SIG-M5 treated with dmso at 0.1 percent for 504 hours (cell line): ENCODE data around the gene ROCK2.
A peak's percentile ranks its signal among the peaks of the same experiment; 100 is the strongest.

Experiments
- DNase-seq: peaks from one replicate; lab custom pipeline; 2025; ENCODE audit not compliant: unreplicated experiment; lab: John Stamatoyannopoulos, UW

ROCK2 gene

DNA sequence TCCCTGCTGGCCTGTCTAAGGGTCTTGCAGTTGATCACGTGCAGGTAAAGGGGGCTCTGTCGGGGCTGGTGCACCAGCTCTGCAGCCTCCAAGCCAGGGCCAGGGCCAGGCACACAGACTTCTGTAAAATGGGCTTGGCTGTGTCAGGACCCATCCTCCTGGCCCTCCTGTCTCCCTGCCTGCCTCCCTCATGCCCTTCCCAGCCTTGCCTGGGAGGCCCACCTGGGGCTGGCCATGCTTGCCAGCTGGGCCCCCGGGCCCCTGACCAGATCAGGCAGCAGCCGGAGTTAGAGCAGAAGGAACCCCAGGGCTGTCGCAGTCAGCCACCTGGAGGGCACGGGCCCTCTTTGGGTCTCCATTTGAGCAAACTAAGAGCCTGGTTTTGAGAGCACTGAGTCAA, 187.1 kb downstream of the ROCK2 start:
- DNase-seq = no peak

DNA sequence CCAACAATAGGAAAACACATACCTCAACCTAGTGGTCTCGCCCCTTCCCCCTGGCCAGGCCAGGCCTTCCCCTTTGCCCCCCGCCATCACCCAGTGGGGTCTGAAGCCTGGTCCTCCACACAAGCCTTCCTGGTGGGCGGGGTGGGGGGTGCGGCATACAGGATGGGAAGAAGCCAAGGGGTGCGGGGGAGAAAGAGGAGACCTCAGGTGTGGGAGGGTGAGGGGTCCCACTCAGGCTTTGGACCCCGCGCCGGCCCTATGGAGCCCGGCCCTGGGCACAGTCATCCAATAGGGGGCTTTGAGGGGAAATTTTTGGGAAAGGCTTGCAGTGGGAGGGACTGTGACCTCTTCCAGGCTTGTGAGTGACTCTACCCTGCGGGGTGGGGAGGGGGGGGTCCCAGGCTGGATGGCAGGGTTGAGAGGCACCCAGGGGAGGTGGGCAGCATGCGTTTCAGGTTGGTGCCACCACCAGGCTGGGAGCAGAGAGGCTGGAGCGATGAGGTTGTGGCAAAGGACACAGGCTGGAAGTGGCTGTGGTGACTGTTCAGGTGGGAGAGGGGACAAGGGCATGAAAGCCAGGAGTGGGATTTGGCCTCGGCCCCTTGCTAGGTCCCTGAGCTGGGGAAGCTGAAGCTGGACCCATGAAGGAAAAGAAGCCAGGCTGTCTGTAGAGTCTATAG, 187.9 kb downstream of the ROCK2 start:
- DNase-seq = no peak

DNA sequence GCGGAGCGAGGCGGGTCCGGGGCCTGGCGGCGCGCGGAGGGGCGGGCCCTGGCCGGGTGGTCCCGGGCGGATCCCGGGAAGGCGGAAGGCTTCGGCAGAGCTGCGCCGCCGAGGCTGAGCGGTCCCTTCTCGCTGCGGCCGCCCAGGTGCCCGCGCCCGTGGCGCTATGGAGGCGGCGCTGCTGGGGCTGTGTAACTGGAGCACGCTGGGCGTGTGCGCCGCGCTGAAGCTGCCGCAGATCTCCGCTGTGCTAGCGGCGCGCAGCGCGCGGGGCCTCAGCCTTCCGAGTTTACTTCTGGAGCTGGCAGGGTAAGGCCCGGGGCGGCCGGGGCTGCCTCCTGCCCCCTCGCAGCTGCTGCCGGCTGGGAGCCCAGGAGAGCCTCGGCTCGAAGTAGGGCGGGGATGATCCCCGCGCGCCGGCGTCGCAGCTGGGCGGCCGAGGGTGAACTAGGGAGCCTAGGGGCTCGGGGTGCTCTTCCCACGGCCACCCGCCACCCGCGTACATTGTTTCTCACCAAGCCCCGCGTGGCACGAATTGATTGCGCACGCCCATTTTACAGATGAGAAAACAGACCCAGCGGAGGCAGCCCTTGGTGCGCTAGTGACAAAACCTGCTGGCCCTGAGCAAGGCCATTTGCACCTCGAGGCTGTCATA, 188.9 kb downstream of the ROCK2 start, which contains the start of gene SLC66A3:
Gene SLC66A3, plus strand, starts transcription at position 87 of the 655 bp plus-strand sequence. Its CDS starts 80 bp downstream, at position 167.
- DNase-seq = peak; percentile 88

DNA sequence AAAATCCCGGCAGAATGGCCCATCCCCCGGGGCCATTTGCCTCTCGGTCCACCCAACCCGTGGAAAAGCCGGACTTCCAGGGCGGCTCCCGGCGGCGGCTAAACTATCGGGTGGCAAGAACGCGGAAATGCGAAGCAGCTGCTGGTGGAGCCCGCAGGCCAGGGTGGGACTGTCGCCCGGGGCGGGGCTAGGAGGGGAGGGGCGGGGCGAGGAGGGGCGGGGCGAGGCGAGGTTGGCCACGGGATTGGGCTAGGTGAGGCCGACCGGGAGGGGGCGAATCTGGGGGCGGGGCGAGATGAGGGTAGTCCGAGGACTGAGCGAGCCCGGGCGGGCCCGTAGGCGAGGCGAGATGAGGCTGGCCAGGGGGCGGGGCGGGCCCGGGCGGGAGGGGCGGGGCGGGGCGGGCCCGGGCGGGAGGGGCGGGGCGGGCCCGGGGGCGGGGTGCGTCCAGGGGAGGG, 189.5 kb downstream of the ROCK2 start:
- DNase-seq = peak; percentile 92

DNA sequence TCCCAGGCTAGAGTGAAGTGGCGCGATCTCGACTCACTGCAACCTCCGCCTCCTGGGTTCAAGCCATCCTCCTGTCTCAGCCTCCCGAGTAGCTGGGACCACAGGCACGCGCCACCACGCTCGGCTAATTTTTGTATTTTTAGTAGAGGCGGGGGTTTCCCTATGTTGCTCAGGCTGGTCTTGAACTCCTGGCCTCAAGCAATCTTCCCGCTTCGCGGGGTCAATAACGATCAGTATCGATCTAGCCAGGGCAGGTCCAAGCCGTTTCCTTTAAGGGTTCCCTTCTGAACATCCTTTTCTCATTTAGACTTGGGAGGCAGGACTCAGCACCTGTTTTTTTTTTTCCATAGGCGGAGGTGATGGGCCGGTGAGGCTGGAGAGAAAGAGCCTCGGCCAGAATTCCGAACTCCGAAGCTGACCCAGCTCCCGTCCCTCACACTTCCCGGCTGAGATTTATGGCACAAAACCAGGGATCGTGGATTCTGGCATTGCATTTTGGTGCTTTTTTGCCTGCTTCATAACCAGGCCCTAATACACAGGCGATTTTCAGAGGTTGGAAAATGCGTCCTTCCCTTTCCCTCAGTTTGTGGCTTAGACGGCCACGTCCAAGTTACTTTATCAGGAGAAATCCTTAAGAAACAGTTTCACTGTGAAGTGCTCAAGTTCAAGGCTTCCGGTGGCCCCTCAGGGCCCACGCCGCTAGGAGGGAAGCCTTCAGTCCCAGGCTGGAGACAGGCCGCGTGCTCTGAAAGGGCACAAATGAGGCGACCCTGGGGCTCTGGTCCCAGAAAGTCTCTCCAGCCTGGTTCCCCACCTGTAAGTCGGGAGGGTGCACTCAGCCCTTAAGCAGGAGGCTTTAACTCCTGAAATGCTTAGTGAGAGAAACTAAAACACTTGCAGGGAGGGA, 190.2 kb downstream of the ROCK2 start:
- DNase-seq = no peak

DNA sequence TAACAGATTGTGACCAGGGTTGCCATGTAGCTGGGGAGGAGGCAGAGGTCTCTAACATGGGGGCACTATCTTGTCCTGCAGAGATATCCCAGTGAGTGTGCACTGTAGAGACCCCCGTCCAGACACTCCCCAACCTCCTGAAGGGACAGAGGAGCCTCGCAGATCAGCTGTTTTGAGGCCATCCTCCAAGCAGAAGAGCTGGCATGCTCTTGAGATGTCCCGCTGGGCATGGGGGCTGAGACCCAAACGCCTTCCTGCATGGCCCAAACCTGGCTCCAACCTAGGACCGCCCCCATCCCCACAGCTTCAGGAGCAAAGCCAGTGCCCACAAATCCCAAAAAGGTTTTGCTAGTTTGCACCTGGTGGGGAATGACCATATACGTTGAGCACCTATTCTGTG, 191.8 kb downstream of the ROCK2 start:
- DNase-seq = no peak

DNA sequence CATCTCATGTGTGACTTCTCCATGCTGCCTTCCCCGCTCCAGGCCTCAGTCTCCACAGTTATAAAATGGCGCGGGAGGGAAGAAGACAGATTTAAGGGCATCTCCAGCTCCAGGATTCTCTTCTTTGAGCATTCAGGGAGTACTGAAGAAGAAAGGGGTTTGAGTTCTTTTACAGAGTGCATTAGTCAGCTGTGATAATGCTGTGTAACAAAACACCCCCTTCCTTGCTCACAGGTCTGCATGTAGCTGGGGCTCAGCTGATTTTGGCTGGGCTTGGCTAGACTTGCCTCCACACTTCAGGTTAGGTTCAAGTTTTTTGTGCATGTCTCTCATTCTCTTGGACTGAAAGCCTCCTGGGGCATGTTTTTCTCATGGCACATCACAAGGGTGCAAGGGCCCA, 197.2 kb downstream of the ROCK2 start:
- DNase-seq = no peak

DNA sequence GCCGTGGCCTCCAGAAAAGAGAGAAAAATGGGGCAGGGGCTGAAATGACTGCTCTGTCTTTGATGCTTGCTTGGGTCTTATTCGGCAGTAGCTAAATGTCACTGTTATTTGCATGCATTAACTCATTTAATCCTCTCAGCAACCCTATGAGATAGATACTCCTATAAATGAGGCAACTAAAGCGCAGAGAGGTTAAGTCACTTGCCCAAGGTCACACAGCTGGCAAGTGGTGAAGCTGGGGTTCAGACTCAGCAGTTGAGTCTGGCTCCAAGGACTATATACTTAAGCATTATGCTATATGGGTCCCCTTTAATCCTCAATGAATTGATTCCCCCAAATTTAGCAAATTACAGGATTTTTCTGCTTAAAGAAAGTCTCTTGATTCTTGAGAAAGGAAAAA, 198.4 kb downstream of the ROCK2 start:
- DNase-seq = no peak

DNA sequence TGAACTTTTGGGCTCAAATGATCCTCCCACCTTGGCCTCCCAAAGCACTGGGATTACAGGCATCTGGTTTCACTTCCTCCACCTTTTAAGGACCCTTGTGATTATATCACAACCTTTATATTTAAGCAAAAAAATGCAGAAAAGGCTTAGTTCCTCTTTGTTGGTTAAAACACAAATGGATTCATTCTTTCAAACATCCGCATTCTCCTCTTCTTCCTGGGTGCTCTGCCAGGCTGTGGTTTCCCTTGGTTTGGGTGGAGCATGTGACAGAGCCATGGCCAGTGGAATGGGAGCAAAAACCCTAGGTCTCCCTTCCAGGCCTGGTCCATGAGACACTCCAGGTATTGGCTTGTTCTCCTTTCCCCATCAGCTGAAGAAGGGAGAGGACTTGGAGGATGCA, 199.1 kb downstream of the ROCK2 start:
- peak; percentile 93 for DNase-seq

DNA sequence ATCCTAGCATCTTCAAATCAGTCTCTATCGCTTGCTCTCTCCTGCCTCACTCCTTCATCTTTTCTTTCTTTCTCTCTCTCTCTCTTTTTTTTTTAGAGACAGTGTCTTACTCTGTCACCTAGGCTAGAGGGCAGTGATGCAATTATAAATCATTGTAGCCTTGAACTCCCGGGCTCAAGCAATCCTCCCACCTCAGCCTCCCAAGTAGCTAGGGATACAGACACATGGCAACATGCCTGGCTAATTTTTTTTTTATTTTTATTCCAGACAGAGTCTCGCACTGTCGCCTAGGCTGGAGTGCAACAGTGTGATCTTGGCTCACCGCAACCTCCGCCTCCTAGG, 199.7 kb downstream of the ROCK2 start:
- DNase-seq = no peak

DNA sequence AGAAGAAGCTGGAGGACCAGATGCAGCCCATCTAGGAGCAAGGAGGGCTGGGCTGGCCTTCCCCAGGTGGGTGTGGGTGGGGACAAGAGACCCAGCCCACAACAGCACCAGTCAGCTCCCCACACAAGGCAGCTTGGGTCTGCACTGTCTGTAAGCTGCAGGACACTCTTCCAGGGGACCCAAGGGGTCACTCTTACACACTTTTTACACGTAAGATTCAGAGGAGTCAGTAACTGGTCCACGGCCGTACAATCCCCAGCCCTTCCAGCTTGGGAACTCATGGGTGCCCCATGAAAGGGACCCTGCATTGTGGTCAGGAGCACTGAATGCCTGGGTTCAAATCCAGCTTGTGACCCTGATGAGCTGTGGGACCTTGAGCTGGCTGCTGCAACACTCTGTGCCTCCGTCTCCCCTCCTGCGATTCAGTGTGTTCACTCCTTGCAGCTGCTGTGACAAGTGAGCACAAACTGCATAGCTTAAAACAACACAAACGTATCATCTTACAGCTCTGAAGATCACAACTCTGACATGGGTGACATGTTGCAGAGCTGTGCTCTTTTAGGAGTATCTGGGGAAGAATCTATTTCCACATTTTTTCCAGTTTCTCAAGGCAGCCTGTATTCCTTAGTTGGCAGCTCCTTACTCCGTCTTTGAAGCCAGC, 200.2 kb downstream of the ROCK2 start:
- no peak for DNase-seq

DNA sequence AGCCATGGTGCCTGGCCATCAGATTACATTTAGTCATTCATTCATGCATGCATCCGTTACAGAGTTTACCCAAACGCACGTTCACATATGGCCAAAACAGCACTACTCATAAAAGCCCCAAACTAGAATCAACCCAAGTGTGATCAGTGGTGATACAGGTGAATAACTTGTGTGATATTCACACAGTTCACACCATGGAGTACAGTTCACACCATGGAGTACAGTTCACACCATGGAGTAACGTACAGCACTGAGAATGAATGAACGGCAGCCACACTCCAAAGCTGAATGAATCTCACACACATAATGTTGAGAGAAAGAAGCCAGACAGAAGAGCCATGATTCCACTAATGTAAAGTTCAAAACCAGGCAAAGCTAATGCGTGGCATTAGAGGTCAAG, 201.4 kb downstream of the ROCK2 start:
- DNase-seq = no peak

DNA sequence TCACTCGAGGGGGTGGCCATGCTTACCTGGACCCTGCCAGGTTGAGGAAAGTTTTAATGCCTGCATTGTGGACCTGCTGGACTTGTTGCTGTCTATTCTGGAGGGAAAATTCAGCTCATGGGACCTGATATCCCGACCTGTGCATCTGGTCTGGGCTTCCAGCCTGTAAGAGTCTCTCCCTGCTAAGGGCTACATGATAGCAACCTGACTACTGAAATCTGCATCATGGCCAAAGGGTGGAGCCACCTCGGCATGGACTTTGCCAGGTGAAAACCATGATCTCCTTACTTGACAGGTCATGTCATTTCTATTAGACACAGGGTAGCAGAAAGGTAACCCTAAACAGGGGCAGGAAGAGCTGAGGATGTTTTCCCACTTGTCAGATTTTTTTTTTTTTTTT, 202.1 kb downstream of the ROCK2 start:
- no peak for DNase-seq

DNA sequence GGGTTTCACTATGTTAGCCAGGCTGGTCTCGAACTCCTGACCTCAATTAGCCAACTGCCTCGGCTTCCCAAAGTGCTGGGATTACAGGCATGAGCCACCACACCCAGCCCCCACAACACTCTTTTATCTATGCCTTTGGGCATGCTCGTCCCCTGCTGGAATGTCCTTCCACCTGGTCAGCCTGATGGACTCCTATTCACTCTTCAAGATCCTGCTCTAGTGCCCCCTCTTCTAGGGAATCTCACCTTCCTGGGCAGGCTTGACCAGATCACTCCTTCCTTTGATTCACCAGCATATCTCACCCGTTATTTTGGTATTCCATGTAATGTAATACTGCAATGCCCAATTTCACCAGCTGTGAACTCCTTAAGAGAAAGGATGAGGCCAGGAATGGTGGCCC, 203.1 kb downstream of the ROCK2 start:
- no peak for DNase-seq

DNA sequence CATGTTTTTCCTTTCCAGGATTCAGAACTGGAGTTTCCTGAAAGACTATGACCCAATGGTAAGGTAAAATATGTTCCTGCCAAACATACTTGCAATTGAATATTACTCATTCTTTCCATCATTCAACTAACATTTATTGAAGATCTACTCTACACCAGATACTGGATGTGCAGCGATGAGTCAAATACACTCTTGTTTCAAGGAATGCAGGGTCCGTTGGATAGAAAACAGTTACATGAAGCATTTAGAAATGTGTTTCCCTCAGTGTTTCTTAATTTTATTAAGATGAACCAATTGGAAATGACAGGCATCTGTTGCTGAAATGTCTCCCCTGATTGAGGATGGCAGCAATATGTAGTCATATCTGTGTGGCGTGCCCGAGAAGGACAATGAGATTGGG, 203.9 kb downstream of the ROCK2 start:
- no peak for DNase-seq

DNA sequence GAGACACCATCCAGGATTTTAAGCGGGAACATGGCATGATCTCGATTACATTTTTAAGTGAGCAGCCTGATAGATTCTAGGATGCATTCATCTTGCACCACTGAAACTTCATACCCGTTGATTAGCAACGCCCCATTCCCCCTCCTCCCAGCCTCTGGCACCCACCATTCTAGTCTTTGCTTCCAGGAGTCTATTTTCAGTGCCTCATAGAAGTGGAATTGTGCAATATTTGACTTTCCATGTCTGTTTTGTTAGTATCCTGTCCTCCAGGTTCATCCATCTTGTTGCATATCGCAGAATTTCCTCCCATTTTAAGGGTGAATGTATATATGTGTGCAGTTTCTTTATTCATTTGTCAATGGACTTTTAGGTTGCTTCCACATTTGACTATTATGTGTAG, 210.1 kb downstream of the ROCK2 start:
- DNase-seq = no peak

DNA sequence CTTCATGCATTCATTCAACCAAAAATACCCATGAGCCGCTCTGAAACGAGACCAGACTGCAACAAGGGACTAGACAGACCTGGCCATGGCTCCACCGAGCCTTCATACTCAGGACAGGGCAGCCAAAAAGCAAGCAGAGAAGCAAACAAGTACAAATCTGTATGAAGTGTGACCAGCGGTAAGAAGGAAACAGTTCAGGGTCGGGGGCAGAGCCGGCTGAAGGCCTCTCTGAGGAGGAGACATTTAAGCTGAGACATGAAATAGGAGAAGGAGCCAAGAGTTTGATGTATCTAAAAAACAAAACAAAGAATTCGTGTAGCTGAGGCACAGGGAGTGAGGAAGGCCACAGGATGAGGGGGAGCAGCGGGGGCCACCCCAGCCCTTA, 210.5 kb downstream of the ROCK2 start:
- no peak for DNase-seq

DNA sequence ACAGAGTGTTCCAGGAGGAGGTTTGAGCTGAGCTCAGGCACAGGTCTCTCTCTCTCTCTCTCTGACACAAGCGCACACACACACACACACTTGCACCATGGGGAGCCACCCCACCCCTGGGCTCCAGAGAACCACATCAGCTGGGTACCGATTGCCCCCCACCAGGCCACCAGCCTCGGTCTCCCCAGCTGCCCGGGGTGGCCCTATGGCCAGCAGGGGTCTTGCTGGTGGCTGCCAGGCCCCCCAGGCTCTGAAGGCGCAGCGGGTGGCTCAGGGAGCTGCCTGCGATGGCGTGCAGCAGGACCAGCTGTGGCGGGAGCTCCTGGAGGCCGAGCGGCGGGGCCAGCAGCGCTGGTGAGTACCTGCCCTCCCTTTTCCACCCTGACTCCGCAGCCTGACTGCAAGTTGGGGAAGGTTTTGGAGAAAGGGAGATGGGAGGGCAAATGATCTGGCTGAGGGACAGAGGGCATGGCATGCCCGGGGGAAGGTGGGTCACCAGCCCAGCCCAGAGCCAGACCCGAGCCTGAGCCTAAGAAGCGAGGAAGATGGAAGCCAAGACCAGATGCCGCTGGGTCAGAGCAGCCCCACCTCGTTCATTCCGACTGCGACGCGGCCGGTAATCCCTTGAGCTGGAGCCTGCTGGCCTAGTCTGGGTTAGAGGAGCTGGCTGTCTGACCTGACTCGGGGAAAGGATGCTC, 211.0 kb downstream of the ROCK2 start:
- DNase-seq = no peak

DNA sequence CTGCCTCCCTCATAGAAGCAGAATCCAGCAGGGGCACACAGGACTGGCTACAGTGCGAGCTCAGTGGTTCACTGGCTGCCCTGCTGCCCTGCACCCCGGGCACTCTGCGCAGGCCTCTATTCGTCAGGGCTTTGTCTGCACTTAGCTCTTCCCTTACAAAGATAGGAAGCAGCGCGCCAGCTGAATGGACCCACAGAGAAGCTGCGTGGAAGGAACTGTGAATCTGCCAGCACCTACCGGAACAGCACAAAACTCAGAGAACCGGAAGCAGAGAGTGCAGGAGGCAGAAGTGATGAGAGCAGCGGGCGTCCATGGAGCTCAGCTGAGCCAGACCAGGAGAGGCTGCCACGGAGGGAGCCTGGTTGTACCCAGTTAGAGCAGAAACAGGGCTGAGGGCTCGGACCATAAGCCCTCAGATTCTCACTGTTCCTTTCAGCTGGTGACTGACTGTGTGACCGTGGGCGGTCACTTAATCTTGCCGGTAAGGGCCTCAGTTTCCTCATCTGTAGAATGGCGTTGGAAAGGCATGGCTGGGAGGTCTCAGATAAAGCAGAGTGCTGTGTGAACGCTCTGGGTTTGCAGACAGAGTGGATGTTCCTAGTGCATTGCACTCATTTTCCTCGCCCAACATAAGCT, 212.3 kb downstream of the ROCK2 start:
- no peak for DNase-seq

DNA sequence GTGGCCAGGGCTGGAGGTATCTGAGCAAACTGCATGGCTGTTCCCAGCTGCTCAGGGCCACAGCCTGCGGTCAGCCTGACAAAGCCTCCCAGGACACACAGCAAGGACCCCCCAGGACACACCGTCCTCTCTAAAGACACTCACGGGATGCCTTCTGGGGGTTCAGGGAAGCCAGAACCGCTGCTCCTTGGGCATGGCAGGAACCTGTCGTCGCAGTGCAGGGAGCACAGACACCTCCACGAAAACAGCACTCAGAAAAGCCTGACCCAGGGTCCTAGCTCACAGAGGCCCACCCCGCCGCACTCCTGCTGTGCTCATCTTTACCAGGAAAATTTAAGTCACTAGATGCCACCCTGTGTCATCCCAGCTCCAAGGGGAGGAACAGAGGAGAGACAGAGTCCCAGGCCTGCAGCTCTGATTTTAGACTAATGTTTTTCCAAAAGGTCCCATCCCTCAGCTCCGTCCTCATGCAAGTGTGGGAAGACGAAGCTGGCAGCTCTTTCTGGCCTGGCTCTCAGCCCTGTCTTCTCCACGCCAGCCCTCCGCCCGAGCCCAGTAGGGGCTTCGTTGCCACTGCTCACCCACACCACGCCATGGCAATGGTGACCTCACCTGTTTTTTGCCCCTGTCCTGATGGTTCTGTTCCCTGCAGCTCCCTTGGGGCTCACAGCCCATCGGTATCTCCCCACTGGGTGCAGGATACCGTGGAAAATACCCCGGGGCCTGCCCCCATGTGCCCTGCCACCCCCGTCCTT, 213.1 kb downstream of the ROCK2 start:
- no peak for DNase-seq
